HG03135 (cell line): ENCODE data around the gene RNF144A.
"Not testable (repeated sequence)": the region's sequence is repeated elsewhere in the genome, so short reads cannot be mapped to it uniquely, and the experiment has no call there.

Experiments
- ATAC-seq: cut with Tn5 transposase; IDR thresholded peaks from one replicate; pipeline ENCODE4 v1.9.1; 2021; ENCODE audit warnings: mild to moderate bottlenecking, moderate library complexity; ENCODE audit not compliant: unreplicated experiment

The RNF144A gene

GRCh38 chr2:6917071-6917760, at the start of gene RNF144A:
Gene RNF144A, plus strand, starts transcription at chr2:6917412. Its CDS starts 79,515 bp downstream, at chr2:6996927.
- ATAC-seq, result peak; percentile 80

GRCh38 chr2:6872394-6872793, 44.8 kb upstream of the RNF144A start:
- ATAC-seq, result peak; percentile 72

GRCh38 chr2:6874032-6874431, 43.2 kb upstream of the RNF144A start:
- ATAC-seq, result no peak

- ATAC-seq, result no peak
These were observed 40.9 kb upstream of the RNF144A start for GRCh38 chr2:6876309-6876708.

GRCh38 chr2:6877402-6878304, 39.6 kb upstream of the RNF144A start, which contains the start of gene RSAD2:
Gene RSAD2, plus strand, starts transcription at chr2:6877777. Its CDS starts 24 bp downstream, at chr2:6877801.
- peak; percentile 87 for ATAC-seq

- ATAC-seq, result no peak
These were observed 38.7 kb upstream of the RNF144A start for GRCh38 chr2:6878549-6878948.

GRCh38 chr2:6879011-6879410, 38.2 kb upstream of the RNF144A start:
- ATAC-seq, result no peak

GRCh38 chr2:6880200-6880733, 36.9 kb upstream of the RNF144A start:
- no peak for ATAC-seq

GRCh38 chr2:6881046-6881445, 36.2 kb upstream of the RNF144A start:
- no peak for ATAC-seq

GRCh38 chr2:6881516-6881915, 35.7 kb upstream of the RNF144A start:
- no peak for ATAC-seq

GRCh38 chr2:6883448-6884122, 33.6 kb upstream of the RNF144A start:
- no peak for ATAC-seq

- ATAC-seq, result no peak
These were observed 31.7 kb upstream of the RNF144A start for GRCh38 chr2:6885551-6885950.

GRCh38 chr2:6885968-6886367, 31.2 kb upstream of the RNF144A start:
- ATAC-seq, result no peak

GRCh38 chr2:6887751-6888192, 29.4 kb upstream of the RNF144A start:
- ATAC-seq, result no peak

- no peak for ATAC-seq
These were observed 28.5 kb upstream of the RNF144A start for GRCh38 chr2:6888724-6889123.

GRCh38 chr2:6893876-6894482, 23.2 kb upstream of the RNF144A start:
- ATAC-seq, result no peak

GRCh38 chr2:6896930-6897759, 20.1 kb upstream of the RNF144A start:
- ATAC-seq, result no peak

GRCh38 chr2:6902581-6902980, 14.6 kb upstream of the RNF144A start:
- not testable (repeated sequence) for ATAC-seq

- ATAC-seq, result no peak
These were observed 11.5 kb upstream of the RNF144A start for GRCh38 chr2:6905668-6906067.
